Measurements from ENCODE around the gene LCN1. TPM values are rescaled to one million over a fixed set of nuclear protein-coding genes. Genes with fewer than 3 reads are reported as not detected.

LCN1 gene
- total and polyA plus RNA-seq, 4 donors: not detected

DNA sequence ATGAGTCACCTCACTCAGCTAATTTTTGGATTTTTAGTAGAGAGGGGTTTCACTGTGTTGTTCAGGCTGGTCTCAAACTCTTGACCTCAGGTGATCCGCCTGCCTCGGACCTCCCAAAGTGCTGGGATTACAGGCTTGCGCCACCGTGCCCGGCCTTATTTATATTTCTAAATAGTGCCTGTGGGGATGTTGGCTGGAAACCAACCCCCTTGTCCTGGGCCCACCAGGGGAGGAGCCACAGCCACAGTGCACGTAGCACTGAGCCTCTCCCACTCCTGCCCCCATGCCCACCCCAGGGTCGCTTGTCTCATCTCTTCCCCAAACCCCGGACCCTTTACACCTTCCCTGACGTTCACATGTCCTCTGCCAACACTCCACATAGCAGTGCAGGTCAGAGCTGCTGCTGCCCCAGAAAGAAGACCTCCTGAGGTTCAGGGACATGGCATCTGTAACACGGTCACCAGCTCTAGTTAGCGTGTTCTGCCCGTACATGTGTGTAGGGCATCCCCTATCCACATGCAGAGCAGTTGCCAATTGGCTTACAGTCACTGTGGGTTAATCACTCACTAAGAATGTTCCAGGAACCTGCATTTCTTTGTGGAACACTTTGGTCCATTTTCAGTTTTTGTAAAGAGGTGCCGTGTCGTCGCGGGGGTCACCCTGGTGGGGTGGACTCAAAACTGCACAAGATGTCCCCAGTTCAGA lies 30.9 kb upstream of the LCN1 start:
- Histone ChIP-seq H3K36me3 (ENCODE audit: control insufficient read depth in 4 of 4, insufficient read depth in 3 of 4, low read depth in 1 of 4, low read length in 3 of 4) (peaks cover 2 to 14% (median 8%) of the 10 kb centered on the region in 4 donors), H3K9ac (ENCODE audit: low read depth in 1 of 2, low read length in 2 of 2) (peak overlapping the region; percentile 19 to 37), H3K27ac (ENCODE audit: low read depth in 1 of 2, low read length in 2 of 2) (peak overlapping the region; percentile 78 to 91), H3K4me3 (ENCODE audit: low read depth in 1 of 3, low read length in 3 of 3) (peak overlapping the region; percentile 52 to 79 (median 71)), H3K9me3 (ENCODE audit: control insufficient read depth in 4 of 4, low read length in 3 of 4) (no peaks in the 10 kb centered on the region), H3K4me1 (ENCODE audit: control insufficient read depth in 4 of 4, insufficient read depth in 4 of 4, low read length in 3 of 4) (peaks cover 2 to 38% (median 27%) of the 10 kb centered on the region in 4 donors), H3K27me3 (ENCODE audit: control insufficient read depth in 4 of 4, insufficient read depth in 4 of 4, low read length in 3 of 4) (no peaks in the 10 kb centered on the region)
- WGBS: 42% methylated on average over 16 of the region's 16 CpGs
- TF ChIP-seq, protein P1, sequence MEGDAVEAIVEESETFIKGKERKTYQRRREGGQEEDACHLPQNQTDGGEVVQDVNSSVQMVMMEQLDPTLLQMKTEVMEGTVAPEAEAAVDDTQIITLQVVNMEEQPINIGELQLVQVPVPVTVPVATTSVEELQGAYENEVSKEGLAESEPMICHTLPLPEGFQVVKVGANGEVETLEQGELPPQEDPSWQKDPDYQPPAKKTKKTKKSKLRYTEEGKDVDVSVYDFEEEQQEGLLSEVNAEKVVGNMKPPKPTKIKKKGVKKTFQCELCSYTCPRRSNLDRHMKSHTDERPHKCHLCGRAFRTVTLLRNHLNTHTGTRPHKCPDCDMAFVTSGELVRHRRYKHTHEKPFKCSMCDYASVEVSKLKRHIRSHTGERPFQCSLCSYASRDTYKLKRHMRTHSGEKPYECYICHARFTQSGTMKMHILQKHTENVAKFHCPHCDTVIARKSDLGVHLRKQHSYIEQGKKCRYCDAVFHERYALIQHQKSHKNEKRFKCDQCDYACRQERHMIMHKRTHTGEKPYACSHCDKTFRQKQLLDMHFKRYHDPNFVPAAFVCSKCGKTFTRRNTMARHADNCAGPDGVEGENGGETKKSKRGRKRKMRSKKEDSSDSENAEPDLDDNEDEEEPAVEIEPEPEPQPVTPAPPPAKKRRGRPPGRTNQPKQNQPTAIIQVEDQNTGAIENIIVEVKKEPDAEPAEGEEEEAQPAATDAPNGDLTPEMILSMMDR (IDR thresholded peaks at IDR 0.05; ENCODE audit: low read depth, low read length, missing input control): no peak
- TF ChIP-seq EGR1 (IDR thresholded peaks at IDR 0.05; ENCODE audit: low read depth in 2 of 2): no peak
- TF ChIP-seq, protein P2, sequence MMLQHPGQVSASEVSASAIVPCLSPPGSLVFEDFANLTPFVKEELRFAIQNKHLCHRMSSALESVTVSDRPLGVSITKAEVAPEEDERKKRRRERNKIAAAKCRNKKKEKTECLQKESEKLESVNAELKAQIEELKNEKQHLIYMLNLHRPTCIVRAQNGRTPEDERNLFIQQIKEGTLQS (IDR thresholded peaks at IDR 0.05): no peak
- no peak for TF ChIP-seq YY1 (IDR thresholded peaks at IDR 0.05)
- no peak for TF ChIP-seq GABPA (IDR thresholded peaks at IDR 0.05 in 1 of 2, conservative IDR thresholded peaks at IDR 0.05 in 1 of 2)
- TF ChIP-seq RXRA (IDR thresholded peaks at IDR 0.05): no peak
- TF ChIP-seq TAF1 (conservative IDR thresholded peaks at IDR 0.05): no peak
- no peak for TF ChIP-seq JUND (IDR thresholded peaks at IDR 0.05)
- TF ChIP-seq, protein P3, sequence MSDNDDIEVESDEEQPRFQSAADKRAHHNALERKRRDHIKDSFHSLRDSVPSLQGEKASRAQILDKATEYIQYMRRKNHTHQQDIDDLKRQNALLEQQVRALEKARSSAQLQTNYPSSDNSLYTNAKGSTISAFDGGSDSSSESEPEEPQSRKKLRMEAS (IDR thresholded peaks at IDR 0.05): no peak
- no peak for TF ChIP-seq FOXA2 (IDR thresholded peaks at IDR 0.05)
- TF ChIP-seq, protein P4, sequence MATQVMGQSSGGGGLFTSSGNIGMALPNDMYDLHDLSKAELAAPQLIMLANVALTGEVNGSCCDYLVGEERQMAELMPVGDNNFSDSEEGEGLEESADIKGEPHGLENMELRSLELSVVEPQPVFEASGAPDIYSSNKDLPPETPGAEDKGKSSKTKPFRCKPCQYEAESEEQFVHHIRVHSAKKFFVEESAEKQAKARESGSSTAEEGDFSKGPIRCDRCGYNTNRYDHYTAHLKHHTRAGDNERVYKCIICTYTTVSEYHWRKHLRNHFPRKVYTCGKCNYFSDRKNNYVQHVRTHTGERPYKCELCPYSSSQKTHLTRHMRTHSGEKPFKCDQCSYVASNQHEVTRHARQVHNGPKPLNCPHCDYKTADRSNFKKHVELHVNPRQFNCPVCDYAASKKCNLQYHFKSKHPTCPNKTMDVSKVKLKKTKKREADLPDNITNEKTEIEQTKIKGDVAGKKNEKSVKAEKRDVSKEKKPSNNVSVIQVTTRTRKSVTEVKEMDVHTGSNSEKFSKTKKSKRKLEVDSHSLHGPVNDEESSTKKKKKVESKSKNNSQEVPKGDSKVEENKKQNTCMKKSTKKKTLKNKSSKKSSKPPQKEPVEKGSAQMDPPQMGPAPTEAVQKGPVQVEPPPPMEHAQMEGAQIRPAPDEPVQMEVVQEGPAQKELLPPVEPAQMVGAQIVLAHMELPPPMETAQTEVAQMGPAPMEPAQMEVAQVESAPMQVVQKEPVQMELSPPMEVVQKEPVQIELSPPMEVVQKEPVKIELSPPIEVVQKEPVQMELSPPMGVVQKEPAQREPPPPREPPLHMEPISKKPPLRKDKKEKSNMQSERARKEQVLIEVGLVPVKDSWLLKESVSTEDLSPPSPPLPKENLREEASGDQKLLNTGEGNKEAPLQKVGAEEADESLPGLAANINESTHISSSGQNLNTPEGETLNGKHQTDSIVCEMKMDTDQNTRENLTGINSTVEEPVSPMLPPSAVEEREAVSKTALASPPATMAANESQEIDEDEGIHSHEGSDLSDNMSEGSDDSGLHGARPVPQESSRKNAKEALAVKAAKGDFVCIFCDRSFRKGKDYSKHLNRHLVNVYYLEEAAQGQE (IDR thresholded peaks at IDR 0.05): no peak
- no peak for TF ChIP-seq SP1 (IDR thresholded peaks at IDR 0.05)
- no peak for TF ChIP-seq RAD21 (IDR thresholded peaks at IDR 0.05)
- TF ChIP-seq ZBTB33 (IDR thresholded peaks at IDR 0.05): no peak
- TF ChIP-seq HNF4G (IDR thresholded peaks at IDR 0.05): no peak
- TF ChIP-seq HNF4A (conservative IDR thresholded peaks at IDR 0.05): no peak
- TF ChIP-seq FOXA1 (IDR thresholded peaks at IDR 0.05): no peak
- TF ChIP-seq NR2F2 (IDR thresholded peaks at IDR 0.05): no peak
- no peak for DNase-seq (ENCODE audit: low spot score)
